PC-3 (cell line): Measurements from ENCODE around the gene CCDC8. TPM values are rescaled to one million over a fixed set of nuclear protein-coding genes. Genes with fewer than 3 reads are reported as not detected.

Experiments
- ATAC-seq: fragments of 200-7000 bp; cut with Tn5 transposase; 2 replicates; pipeline ENCODE4 v1.9.1; 2020; ENCODE audit warnings: mild to moderate bottlenecking, moderate library complexity
- BruUV-seq: library from RNA; stranded (reverse); fragments of 400-500 nt; replicated peaks from 2 replicates; lab custom pipeline; 2021; lab: Mats Ljungman, UMichigan
- CTCF ChIA-PET: fragments of 300-600 bp; sonication (Branson Sonifier 250); formaldehyde crosslinking; loops from one replicate; lab custom pipeline; 2022; ENCODE audit warnings: antibody characterized with exemption; lab: Charles Lee
- POLR2A ChIA-PET: fragments of 300-600 bp; sonication (Branson Sonifier 250); formaldehyde crosslinking; loops from one replicate; lab custom pipeline; 2022; ENCODE audit warnings: antibody characterized with exemption; ENCODE audit not compliant: unreplicated experiment; lab: Charles Lee
- DNase-seq: peaks from one replicate; pipeline ENCODE4 v3.0.0-alpha.2; 2015
- H2AFZ ChIP-seq: fragments of 300-600 bp; sonication (generic); 2 replicates; pipeline ENCODE4 v1.6.0; 2016; ENCODE audit warnings: antibody characterized with exemption, low read length
- H3F3A ChIP-seq: fragments of 300-600 bp; sonication (generic); one replicate; pipeline ENCODE4 v1.6.0; 2017; ENCODE audit warnings: antibody characterized with exemption, low read length, control low read depth, mild to moderate bottlenecking; ENCODE audit not compliant: unreplicated experiment
- H3K27ac ChIP-seq: fragments of 300-600 bp; sonication (generic); 2 replicates; pipeline ENCODE4 v1.5.1; 2016; ENCODE audit warnings: mild to moderate bottlenecking, low read length
- H3K27me3 ChIP-seq: fragments of 300-600 bp; sonication (generic); 2 replicates; pipeline ENCODE4 v1.6.1; 2016; ENCODE audit warnings: low read length, mixed read lengths
- H3K36me3 ChIP-seq: fragments of 300-600 bp; sonication (generic); 2 replicates; pipeline ENCODE4 v1.6.1; 2016; ENCODE audit warnings: low read depth, mixed run types, low read length, mixed read lengths
- H3K4me1 ChIP-seq: fragments of 300-600 bp; sonication (generic); 2 replicates; pipeline ENCODE4 v1.5.1; 2016; ENCODE audit warnings: low read length; ENCODE audit not compliant: insufficient read depth
- H3K4me2 ChIP-seq: fragments of 300-600 bp; sonication (generic); 2 replicates; pipeline ENCODE4 v1.6.0; 2016; ENCODE audit warnings: low read length
- H3K4me3 ChIP-seq: fragments of 300-600 bp; sonication (generic); 2 replicates; pipeline ENCODE4 v1.5.1; 2016; ENCODE audit warnings: mild to moderate bottlenecking, low read length, mixed read lengths
- H3K79me2 ChIP-seq: fragments of 300-600 bp; sonication (generic); 2 replicates; pipeline ENCODE4 v1.6.1; 2017; ENCODE audit warnings: low read length, mixed read lengths
- H3K9ac ChIP-seq: fragments of 300-600 bp; sonication (generic); 2 replicates; pipeline ENCODE4 v1.6.0; 2016; ENCODE audit warnings: mild to moderate bottlenecking, low read length
- H3K9me2 ChIP-seq: fragments of 300-600 bp; sonication (generic); replicated peaks from 2 replicates; pipeline ENCODE4 v1.6.1; 2016; ENCODE audit warnings: mixed run types, low read length, mixed read lengths
- H3K9me3 ChIP-seq: fragments of 300-600 bp; sonication (generic); 2 replicates; pipeline ENCODE4 v1.6.1; 2016; ENCODE audit warnings: low read length, mixed read lengths
- H4K20me1 ChIP-seq: fragments of 300-600 bp; sonication (generic); 2 replicates; pipeline ENCODE4 v1.6.1; 2016; ENCODE audit warnings: low read length, mixed read lengths
- EZH2 ChIP-seq: fragments of 300-600 bp; sonication (generic); IDR thresholded peaks from one replicate; pipeline ENCODE4 v1.6.1; 2017; ENCODE audit warnings: antibody characterized with exemption, mild to moderate bottlenecking, low read length; ENCODE audit not compliant: unreplicated experiment
- EZH2phosphoT487 ChIP-seq: fragments of 300-600 bp; sonication (generic); IDR thresholded peaks from 2 replicates; pipeline ENCODE4 v1.6.1; 2018; ENCODE audit warnings: mild to moderate bottlenecking, antibody characterized with exemption, low read length, borderline replicate concordance
- intact Hi-C: fragments of 100-400 bp; cut with micrococcal nuclease; formaldehyde crosslinking; loops from 2 replicates; pipeline ENCODE4 v1.9.0; 2023
- total RNA-seq: library from RNA; depleted of rRNA; stranded (reverse); fragments of >200 nt; gene quantifications from 2 replicates; pipeline ENCODE4 v1.2.3, GENCODE V29; 2014
- TF ChIP-seq, protein P1 (sequence below): fragments of 300-600 bp; sonication (generic); conservative IDR thresholded peaks from 2 replicates; pipeline ENCODE4 v1.5.1; 2017; ENCODE audit warnings: antibody characterized with exemption, low read depth, mild to moderate bottlenecking, low read length

CCDC8 gene
- total RNA-seq, 1 experiment from 2014 or later = not detected

DNA sequence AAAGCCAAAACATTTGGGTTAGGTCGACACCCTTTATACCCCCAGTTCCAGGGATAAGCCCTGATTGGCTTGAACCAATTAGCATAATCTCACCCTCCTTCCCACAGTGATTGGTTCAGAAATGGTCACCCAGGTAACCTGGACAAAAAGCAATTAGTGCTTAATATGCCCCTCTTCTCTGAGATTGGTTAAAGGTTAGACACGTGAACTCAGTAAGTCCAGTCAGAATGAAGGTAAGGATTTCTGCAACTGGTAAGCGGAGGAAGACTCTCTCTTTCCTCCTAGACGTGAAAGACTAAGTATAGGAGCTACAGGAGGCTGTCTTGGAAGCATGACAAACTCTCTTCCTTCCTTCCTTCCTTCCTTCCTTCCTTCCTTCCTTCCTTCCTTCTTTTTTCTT, 16.6 kb upstream of the CCDC8 start:
- intact Hi-C loops = no loop called here
- H3K36me3 ChIP-seq = no peaks in the 10 kb centered on the region
- ChIA-PET POLR2A (no interaction called here), CTCF (no interaction called here)
- H3F3A ChIP-seq = no peaks in the 10 kb centered on the region
- DNase-seq = no peak
- H3K4me3 ChIP-seq = no peak overlapping the region
- H3K79me2 ChIP-seq = no peaks in the 10 kb centered on the region
- H2AFZ ChIP-seq = no peak overlapping the region
- H3K4me1 ChIP-seq = no peaks in the 10 kb centered on the region
- no peak overlapping the region for H3K9ac ChIP-seq
- TF ChIP-seq, protein P1, sequence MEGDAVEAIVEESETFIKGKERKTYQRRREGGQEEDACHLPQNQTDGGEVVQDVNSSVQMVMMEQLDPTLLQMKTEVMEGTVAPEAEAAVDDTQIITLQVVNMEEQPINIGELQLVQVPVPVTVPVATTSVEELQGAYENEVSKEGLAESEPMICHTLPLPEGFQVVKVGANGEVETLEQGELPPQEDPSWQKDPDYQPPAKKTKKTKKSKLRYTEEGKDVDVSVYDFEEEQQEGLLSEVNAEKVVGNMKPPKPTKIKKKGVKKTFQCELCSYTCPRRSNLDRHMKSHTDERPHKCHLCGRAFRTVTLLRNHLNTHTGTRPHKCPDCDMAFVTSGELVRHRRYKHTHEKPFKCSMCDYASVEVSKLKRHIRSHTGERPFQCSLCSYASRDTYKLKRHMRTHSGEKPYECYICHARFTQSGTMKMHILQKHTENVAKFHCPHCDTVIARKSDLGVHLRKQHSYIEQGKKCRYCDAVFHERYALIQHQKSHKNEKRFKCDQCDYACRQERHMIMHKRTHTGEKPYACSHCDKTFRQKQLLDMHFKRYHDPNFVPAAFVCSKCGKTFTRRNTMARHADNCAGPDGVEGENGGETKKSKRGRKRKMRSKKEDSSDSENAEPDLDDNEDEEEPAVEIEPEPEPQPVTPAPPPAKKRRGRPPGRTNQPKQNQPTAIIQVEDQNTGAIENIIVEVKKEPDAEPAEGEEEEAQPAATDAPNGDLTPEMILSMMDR = no peak
- TF ChIP-seq EZH2 (no peak), EZH2phosphoT487 (no peak)
- H3K4me2 ChIP-seq = no peak overlapping the region
- no TSS peak for BruUV-seq
- no peak overlapping the region for H3K27ac ChIP-seq
- no peaks in the 10 kb centered on the region for H3K9me2 ChIP-seq
- H4K20me1 ChIP-seq = no peaks in the 10 kb centered on the region
- ATAC-seq = no peak
- H3K27me3 ChIP-seq = no peaks in the 10 kb centered on the region
- no peaks in the 10 kb centered on the region for H3K9me3 ChIP-seq

DNA sequence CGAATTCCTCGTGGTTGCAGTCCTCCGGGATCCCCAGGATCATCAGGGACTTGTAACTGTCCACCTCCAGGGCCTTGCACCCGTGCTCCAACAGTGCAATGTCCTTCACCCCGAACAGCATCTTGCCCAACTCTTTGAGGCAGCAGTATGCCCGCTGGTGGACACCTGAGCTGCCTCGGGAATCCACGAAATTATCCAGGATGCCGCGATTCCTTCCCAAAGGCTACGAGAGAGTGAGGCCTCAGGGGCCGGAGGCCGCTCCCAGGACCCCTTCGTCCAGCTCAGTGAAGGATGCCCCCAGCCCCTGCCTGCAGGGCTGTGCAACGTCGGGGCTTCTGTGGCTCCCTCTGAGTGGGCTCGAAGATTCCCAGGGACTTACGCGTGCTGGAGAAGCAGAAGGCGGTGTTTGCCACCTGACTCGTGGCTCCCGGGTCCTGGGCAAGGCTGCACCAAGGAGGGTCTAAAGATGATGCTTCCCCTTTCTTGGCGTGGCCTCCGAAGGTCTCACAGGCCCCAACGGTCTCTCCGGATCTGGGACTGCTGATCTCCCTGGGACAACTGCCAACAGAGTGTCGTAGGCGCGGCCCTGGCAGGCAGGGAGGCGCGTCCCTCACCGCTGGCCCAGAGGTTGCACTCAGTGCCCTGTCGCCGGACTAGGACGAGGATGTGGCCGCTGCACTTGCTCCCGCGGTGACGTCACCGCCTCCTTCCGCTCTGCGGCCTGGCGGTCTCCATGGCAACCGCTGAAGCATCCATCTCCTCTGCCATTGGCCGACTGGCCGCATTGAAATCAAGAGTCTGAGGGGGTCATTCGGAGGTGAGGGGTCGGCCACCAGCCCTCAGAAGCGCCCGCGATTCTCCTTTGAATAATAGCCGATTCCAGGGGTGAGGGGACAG, 15.1 kb upstream of the CCDC8 start, which contains the start of gene PNMA8C:
TSS of gene PNMA8C (minus strand) at position 698 of the 897 bp plus-strand sequence. CDS start at position 121, 577 bp downstream.
- Histone ChIP-seq H3K9ac (no peak within 1 kb of the TSS), H3K4me1 (no peaks in the 10 kb centered on the region), H3K27ac (no peak within 1 kb of the TSS), H3K79me2 (no peaks in the 10 kb centered on the region), H3K9me2 (no peaks in the 10 kb centered on the region), H2AFZ (no peak within 1 kb of the TSS), H3K4me2 (no peak within 1 kb of the TSS), H3F3A (no peaks in the 10 kb centered on the region), H3K36me3 (no peaks in the 10 kb centered on the region), H3K27me3 (no peaks in the 10 kb centered on the region), H4K20me1 (no peaks in the 10 kb centered on the region), H3K9me3 (no peaks in the 10 kb centered on the region), H3K4me3 (no peak within 1 kb of the TSS)
- DNase-seq (no peak), ATAC-seq (no peak)
- POLR2A ChIA-PET = interaction anchor here (0.5 kb wide), 1 partner anchor 16 kb away, joined by 3 read pairs; no protein-coding TSS in a partner anchor
- intact Hi-C loops = no loop called here
- CTCF ChIA-PET = no interaction called here
- TF ChIP-seq EZH2 = no peak
- TF ChIP-seq EZH2phosphoT487 = no peak
- TF ChIP-seq, protein P1 = no peak
- BruUV-seq = no TSS peak

DNA sequence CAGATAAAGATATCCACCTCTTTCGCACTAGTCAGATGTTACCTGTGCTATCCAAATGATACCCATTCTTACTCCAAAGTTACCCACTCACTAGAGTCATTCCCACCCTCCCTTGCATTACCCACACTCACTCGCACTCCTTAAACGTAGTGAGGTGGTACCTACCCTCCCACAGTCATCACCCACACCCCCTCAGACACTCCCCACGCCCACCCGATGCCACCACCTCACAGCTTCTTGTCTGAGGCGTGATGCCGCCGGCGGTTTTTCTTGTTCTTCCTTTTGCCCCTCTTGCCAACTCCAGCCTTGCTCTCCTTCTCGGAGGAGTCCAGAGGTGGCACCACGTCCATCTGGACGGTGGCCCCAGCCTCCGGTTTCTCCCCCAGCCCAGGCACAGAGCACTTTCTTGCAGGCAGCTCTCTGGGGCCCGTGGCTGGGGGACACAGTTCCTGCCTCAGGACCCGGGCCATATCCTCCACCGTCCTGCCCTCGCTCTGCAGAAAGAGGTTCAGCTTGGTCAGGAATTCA, 14.2 kb upstream of the CCDC8 start:
- Histone ChIP-seq H3K27me3 (no peaks in the 10 kb centered on the region), H4K20me1 (no peaks in the 10 kb centered on the region), H3F3A (no peaks in the 10 kb centered on the region), H3K4me1 (no peaks in the 10 kb centered on the region), H3K4me3 (no peak overlapping the region), H3K4me2 (no peak overlapping the region), H3K9me2 (no peaks in the 10 kb centered on the region), H3K36me3 (no peaks in the 10 kb centered on the region), H3K9ac (no peak overlapping the region), H3K27ac (no peak overlapping the region), H3K79me2 (no peaks in the 10 kb centered on the region), H3K9me3 (no peaks in the 10 kb centered on the region), H2AFZ (no peak overlapping the region)
- TF ChIP-seq EZH2phosphoT487 = no peak
- no peak for TF ChIP-seq EZH2
- TF ChIP-seq, protein P1 = no peak
- DNase-seq = no peak
- intact Hi-C loops = no loop called here
- CTCF ChIA-PET = no interaction called here
- no peak for ATAC-seq
- POLR2A ChIA-PET = no interaction called here
- no TSS peak for BruUV-seq
